Activated T-cell treated with anti-CD3 and anti-CD28 coated beads, Interleukin-2, amount 50 U/mL, for 4 hours (primary cell): Measurements from ENCODE around the gene SHE. TPM values are rescaled to one million over a fixed set of nuclear protein-coding genes. Genes with fewer than 3 reads are reported as not detected.

ENCODE experiments used
- ATAC-seq, 2 donors: fragments of 200-7000 bp; cut with Tn5 transposase; one replicate each; pipeline ENCODE4 v1.10.0; 2021
- DNase-seq: peaks from one replicate; pipeline ENCODE4 v3.0.0-alpha.2; 2020
- H3K27me3 Mint-ChIP-seq: one replicate; pipeline ENCODE4 v1.8.0; 2021; ENCODE audit warnings: low read depth, mixed read lengths
- H3K36me3 Mint-ChIP-seq: one replicate; pipeline ENCODE4 v1.8.0; 2022; ENCODE audit warnings: mixed read lengths; ENCODE audit not compliant: insufficient read depth
- H3K4me1 Mint-ChIP-seq: one replicate; pipeline ENCODE4 v1.8.0; 2021; ENCODE audit warnings: low read depth, mixed read lengths
- H3K4me3 Mint-ChIP-seq: one replicate; pipeline ENCODE4 v1.8.0; 2021; ENCODE audit warnings: mild to moderate bottlenecking, moderate library complexity, mixed read lengths
- H3K9me3 Mint-ChIP-seq: one replicate; pipeline ENCODE4 v1.8.0; 2021; ENCODE audit warnings: mixed read lengths
- total RNA-seq, 3 donors: library from RNA; stranded (reverse); gene quantifications; one replicate each; pipeline ENCODE4 v1.2.1, GENCODE V29; 2021

Gene SHE
- total RNA-seq, 3 donors from 2014 or later, result 0.03 to 0.14 (median 0.05) TPM

DNA sequence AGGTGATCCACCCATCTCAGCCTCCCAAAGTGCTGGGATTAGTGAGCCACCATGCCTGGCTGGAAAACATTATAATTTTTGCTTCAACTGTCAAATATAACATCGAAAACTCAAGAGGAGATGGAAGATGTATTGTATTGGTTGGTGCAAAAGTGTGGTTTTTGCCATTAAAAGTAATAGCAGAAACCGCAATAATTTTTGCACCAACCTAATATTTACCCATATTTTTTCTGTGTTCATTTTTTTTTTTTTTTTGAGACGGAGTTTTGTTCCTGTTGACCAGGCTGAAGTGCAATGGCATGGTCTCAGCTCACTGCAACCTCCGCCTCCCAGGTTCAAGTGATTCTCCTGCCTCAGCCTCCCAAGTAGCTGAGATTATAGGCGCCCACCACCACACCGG, 27.1 kb upstream of the SHE start:
- H3K4me3 Mint-ChIP-seq, result no peak overlapping the region
- DNase-seq (no peak), ATAC-seq (no peak)
- H3K36me3 Mint-ChIP-seq, result no peaks in the 10 kb centered on the region
- no peaks in the 10 kb centered on the region for H3K9me3 Mint-ChIP-seq
- no peaks in the 10 kb centered on the region for H3K4me1 Mint-ChIP-seq
- peaks cover 6% of the 10 kb centered on the region for H3K27me3 Mint-ChIP-seq

DNA sequence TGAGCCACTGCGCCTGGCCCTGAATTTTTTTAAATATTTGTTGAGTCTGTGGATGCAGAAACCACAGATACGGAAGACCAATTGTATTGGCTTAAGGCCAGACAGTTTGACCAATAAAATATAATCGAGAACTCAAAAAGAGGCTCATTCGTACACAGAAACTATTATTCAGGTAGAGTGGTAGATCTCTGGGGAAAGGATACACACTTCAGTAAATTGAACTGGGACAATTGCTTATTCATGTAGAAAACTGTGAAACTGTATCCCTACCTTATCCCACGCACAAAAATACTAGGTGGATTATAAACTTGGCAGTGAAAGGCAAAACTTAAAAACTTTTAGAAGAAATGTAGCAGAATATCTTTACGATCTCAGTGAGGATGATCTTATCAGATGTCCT, 25.0 kb upstream of the SHE start:
- Mint-ChIP-seq H3K4me3 (no peak overlapping the region), H3K27me3 (peaks cover 5% of the 10 kb centered on the region)
- DNase-seq, result no peak

DNA sequence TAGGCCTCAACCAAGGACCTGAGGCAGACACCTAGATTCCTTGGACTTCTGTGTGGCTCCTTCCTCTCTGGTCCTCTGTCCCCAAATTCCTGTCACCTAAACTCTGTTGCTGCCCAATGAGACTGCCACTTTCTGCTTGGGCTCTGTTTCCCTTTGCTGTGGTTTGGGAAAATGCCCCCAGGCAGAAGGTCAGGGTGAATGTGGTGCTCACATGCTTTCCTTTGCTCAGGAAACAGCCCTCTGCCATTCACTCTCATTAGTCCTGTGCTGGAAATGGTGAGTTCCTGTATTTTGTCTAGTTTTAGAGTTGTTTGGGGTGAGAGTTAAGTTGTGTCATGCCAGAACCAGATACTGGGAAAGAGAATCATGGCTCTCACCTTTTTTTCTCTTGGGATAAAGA, 22.7 kb upstream of the SHE start:
- no peaks in the 10 kb centered on the region for H3K9me3 Mint-ChIP-seq
- DNase-seq (no peak), ATAC-seq (no peak)
- H3K27me3 Mint-ChIP-seq, result peaks cover 6% of the 10 kb centered on the region
- H3K4me1 Mint-ChIP-seq, result no peaks in the 10 kb centered on the region
- H3K36me3 Mint-ChIP-seq, result no peaks in the 10 kb centered on the region
- H3K4me3 Mint-ChIP-seq, result no peak overlapping the region

More for the DNA sequence above, 25.0 kb upstream of the SHE start:
- ATAC-seq, result no peak
- H3K36me3 Mint-ChIP-seq, result no peaks in the 10 kb centered on the region
- no peaks in the 10 kb centered on the region for H3K9me3 Mint-ChIP-seq
- no peaks in the 10 kb centered on the region for H3K4me1 Mint-ChIP-seq

- Mint-ChIP-seq H3K4me3 (no peak overlapping the region), H3K9me3 (no peaks in the 10 kb centered on the region), H3K27me3 (peaks cover 6% of the 10 kb centered on the region), H3K36me3 (no peaks in the 10 kb centered on the region), H3K4me1 (no peaks in the 10 kb centered on the region)
- ATAC-seq (no peak), DNase-seq (no peak)
These were observed 19.5 kb upstream of the SHE start for GRCh38 chr1:154521695-154522094.

GRCh38 chr1:154520333-154520732, 18.1 kb upstream of the SHE start:
- Mint-ChIP-seq H3K36me3 (no peaks in the 10 kb centered on the region), H3K27me3 (peaks cover 9% of the 10 kb centered on the region), H3K4me1 (no peaks in the 10 kb centered on the region), H3K4me3 (no peak overlapping the region), H3K9me3 (no peaks in the 10 kb centered on the region)
- DNase-seq, result no peak
- ATAC-seq, result no peak

DNA sequence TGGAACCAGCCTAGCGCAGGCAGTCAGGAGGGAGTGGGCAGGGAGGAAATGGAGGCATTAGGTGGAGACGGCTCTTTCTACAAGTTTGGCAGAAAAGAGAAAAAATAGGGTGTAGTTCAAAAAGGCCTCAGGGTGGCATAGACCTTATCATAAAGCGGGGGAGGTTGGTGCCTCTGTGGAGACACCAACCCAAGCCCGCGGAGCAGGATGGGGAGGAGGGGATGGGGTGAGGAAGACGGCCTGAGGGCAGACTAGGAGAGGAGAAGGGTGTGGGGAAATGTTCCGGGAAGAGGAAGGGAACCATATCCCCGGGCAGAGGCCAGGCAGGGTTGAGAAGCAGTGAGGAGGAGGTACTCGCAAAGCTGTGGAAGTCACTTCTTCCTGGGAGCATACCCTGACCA, 17.4 kb upstream of the SHE start:
- no peaks in the 10 kb centered on the region for H3K9me3 Mint-ChIP-seq
- H3K4me1 Mint-ChIP-seq, result no peaks in the 10 kb centered on the region
- H3K4me3 Mint-ChIP-seq, result no peak overlapping the region
- DNase-seq (no peak), ATAC-seq (no peak)
- H3K27me3 Mint-ChIP-seq, result peaks cover 11% of the 10 kb centered on the region
- H3K36me3 Mint-ChIP-seq, result no peaks in the 10 kb centered on the region

DNA sequence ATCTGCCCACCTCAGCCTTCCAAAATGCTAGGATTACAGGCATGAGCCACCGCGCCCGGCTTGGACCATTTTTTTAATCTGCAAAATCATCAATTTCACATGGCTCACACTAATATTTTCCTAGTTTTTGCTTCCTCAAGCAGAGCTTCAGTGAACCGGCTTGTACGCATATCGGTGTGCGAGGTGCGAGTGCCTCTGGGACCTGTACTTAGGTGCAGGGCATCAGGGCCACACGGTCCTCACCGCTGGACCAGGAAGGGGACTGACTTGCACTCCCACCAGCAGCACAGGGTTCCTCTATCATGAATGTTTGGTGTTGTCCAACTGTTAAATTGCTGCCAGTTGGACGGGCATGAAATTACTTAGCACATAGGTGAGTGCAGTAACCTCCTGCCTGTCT, 15.4 kb upstream of the SHE start:
- ATAC-seq, result no peak
- Mint-ChIP-seq H3K4me1 (no peaks in the 10 kb centered on the region), H3K9me3 (no peaks in the 10 kb centered on the region), H3K27me3 (peaks cover 13% of the 10 kb centered on the region), H3K36me3 (no peaks in the 10 kb centered on the region), H3K4me3 (no peak overlapping the region)
- DNase-seq, result no peak

- Mint-ChIP-seq H3K36me3 (no peaks in the 10 kb centered on the region), H3K4me3 (no peak overlapping the region), H3K9me3 (no peaks in the 10 kb centered on the region), H3K4me1 (no peaks in the 10 kb centered on the region), H3K27me3 (peaks cover 17% of the 10 kb centered on the region)
- DNase-seq, result no peak
- ATAC-seq, result no peak
These were observed 11.9 kb upstream of the SHE start for GRCh38 chr1:154514066-154514553.

GRCh38 chr1:154512760-154513159, 10.5 kb upstream of the SHE start:
- no peak overlapping the region for H3K4me3 Mint-ChIP-seq
- ATAC-seq (no peak), DNase-seq (no peak)
- no peaks in the 10 kb centered on the region for H3K9me3 Mint-ChIP-seq
- no peaks in the 10 kb centered on the region for H3K4me1 Mint-ChIP-seq
- peaks cover 25% of the 10 kb centered on the region for H3K27me3 Mint-ChIP-seq
- H3K36me3 Mint-ChIP-seq, result no peaks in the 10 kb centered on the region

DNA sequence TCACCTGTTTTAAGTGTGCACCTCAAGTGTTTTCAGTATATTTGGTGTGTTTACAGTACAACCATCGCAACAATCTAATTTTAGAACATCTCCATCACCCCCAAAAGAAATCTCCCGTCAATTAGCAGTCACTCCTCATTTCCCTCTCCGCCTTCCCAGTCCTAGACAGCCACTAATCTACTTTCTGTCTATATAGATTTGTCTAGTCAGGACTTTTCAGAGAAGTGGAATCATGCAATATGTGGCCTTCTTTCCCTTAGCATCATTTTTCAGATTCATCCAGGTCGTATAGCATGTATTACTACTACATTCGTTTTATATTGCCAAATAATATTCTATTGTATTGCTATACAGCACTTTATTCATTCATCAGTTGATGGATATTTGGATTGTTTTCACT, 1.7 kb upstream of the SHE start:
- Mint-ChIP-seq H3K36me3 (no peaks in the 10 kb centered on the region), H3K9me3 (no peaks in the 10 kb centered on the region), H3K4me1 (peaks cover 4% of the 10 kb centered on the region), H3K27me3 (peaks cover 63% of the 10 kb centered on the region), H3K4me3 (no peak overlapping the region)
- ATAC-seq (no peak), DNase-seq (no peak)

DNA sequence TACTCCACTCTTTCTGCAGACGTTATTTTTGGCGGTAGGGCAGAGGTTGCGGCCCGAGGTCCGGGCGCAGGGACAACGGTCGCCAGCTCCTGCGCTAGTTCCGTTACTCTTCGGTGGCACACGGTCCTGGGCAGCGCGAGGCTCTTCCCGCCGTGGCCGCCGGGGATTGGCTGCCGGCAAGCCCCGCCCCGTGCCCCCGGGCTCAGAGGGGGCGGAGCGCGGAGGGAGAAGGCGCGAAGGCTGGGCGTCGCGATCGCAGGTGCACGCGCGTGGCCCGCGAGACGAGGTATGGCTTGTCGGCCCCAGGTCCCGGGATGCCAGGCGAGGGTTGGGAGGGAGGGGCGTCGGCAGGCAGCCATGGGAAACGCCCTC, 518 bp upstream of the SHE start:
- H3K36me3 Mint-ChIP-seq, result no peaks in the 10 kb centered on the region
- no peak overlapping the region for H3K4me3 Mint-ChIP-seq
- peaks cover 57% of the 10 kb centered on the region for H3K27me3 Mint-ChIP-seq
- H3K4me1 Mint-ChIP-seq, result peaks cover 5% of the 10 kb centered on the region
- DNase-seq (no peak), ATAC-seq (peak in 1 of 2 donors; percentile 16)
- no peaks in the 10 kb centered on the region for H3K9me3 Mint-ChIP-seq

GRCh38 chr1:154501423-154502065, 668 bp downstream of the SHE start:
- ATAC-seq (peak; percentile 14 to 16), DNase-seq (no peak)
- no peaks in the 10 kb centered on the region for H3K9me3 Mint-ChIP-seq
- H3K4me1 Mint-ChIP-seq, result peaks cover 12% of the 10 kb centered on the region
- peak overlapping the region; percentile 37 for H3K4me3 Mint-ChIP-seq
- no peaks in the 10 kb centered on the region for H3K36me3 Mint-ChIP-seq
- H3K27me3 Mint-ChIP-seq, result peaks cover 48% of the 10 kb centered on the region

GRCh38 chr1:154500533-154500932, 1.7 kb downstream of the SHE start:
- DNase-seq, result no peak

GRCh38 chr1:154499446-154499845, 2.8 kb downstream of the SHE start:
- peak; percentile 27 to 46 for ATAC-seq
- H3K27me3 Mint-ChIP-seq, result peaks cover 33% of the 10 kb centered on the region

More at GRCh38 chr1:154500533-154500932, 1.7 kb downstream of the SHE start:
- Mint-ChIP-seq H3K27me3 (peaks cover 40% of the 10 kb centered on the region), H3K4me1 (peaks cover 20% of the 10 kb centered on the region), H3K36me3 (no peaks in the 10 kb centered on the region), H3K9me3 (no peaks in the 10 kb centered on the region), H3K4me3 (no peak overlapping the region)
- ATAC-seq, result no peak

DNA sequence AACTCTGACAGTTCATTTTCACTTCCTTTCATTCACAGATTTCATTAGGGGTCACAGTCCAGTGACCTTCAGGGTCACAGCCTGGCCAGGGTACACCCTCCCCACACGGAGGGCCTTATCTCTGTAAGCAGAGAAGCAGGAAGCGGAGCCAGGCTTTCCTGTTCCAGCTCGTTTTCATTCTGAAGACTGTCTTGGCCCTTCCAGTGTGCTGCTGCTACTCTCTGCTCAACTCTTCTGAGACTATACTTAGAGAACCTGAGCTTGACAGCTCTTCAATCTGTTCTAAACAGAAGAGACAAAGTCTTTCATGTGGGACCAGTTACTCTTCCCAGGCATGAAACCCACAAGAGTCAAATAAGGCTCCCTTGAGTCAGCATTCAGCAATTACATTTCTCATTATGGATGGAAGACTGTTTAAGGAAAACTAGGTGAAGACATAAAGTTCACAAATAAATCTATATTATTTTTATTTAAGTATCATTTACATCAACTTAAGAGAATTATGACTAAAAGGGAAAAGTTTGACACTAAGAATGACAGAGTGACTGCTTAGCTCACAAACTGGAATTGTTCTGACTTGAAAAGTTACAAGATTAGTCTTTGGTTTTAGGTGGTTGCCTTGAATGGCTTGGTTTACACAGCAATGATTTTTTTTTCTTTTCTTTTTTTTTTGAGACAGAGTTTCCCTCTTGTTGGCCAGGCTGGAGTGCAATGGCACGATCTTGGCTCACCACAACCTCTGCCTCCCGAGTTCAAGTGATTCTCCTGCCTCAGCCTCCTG, 5.0 kb downstream of the SHE start:
- H3K4me3 Mint-ChIP-seq, result no peak overlapping the region
- H3K36me3 Mint-ChIP-seq, result no peaks in the 10 kb centered on the region
- peaks cover 37% of the 10 kb centered on the region for H3K4me1 Mint-ChIP-seq
- peak; percentile 59 to 62 for ATAC-seq
- no peak for DNase-seq
- H3K27me3 Mint-ChIP-seq, result peaks cover 15% of the 10 kb centered on the region
- H3K9me3 Mint-ChIP-seq, result no peaks in the 10 kb centered on the region

More at GRCh38 chr1:154499446-154499845, 2.8 kb downstream of the SHE start:
- peaks cover 22% of the 10 kb centered on the region for H3K4me1 Mint-ChIP-seq
- no peaks in the 10 kb centered on the region for H3K9me3 Mint-ChIP-seq
- H3K4me3 Mint-ChIP-seq, result no peak overlapping the region
- no peaks in the 10 kb centered on the region for H3K36me3 Mint-ChIP-seq
- DNase-seq, result no peak
